ENCODE data around the gene ADSL. TPM values are rescaled to one million over a fixed set of nuclear protein-coding genes. Genes with fewer than 3 reads are reported as not detected.

ADSL gene
- total and polyA plus RNA-seq, 5 donors from 2014 or later = 66.5 to 134 (median 128) TPM

- Mint-ChIP-seq H3K27me3 (no peaks in the 10 kb centered on the region), H3K4me3 (peak overlapping the region in 2 of 4 donors; percentile 16 to 20), H3K27ac (peak overlapping the region; percentile 56 to 89 (median 78)), H3K36me3 (peaks cover 18% of the 10 kb centered on the region), H3K9me3 (no peaks in the 10 kb centered on the region), H3K4me1 (peaks cover 23 to 66% (median 48%) of the 10 kb centered on the region in 4 donors)
- peak; percentile 62 to 63 for ATAC-seq (ENCODE audit: low read depth in 2 of 2)
- Histone ChIP-seq H3K9me3 (ENCODE audit: control insufficient read depth in 2 of 2, low read length in 2 of 2) (no peaks in the 10 kb centered on the region), H3K27me3 (ENCODE audit: control insufficient read depth, insufficient read depth, low read length) (no peaks in the 10 kb centered on the region), H3K4me3 (ENCODE audit: low read depth, low read length) (no peak overlapping the region), H3K36me3 (ENCODE audit: control insufficient read depth, insufficient read depth, low read length) (peaks cover 52% of the 10 kb centered on the region), H3K4me1 (ENCODE audit: control insufficient read depth, insufficient read depth, low read length, poor library complexity, severe bottlenecking) (peaks cover 11% of the 10 kb centered on the region), H3K27ac (ENCODE audit: insufficient read depth, low read length, poor library complexity, severe bottlenecking) (peak overlapping the region; percentile 27)
- peak in 2 of 3 donors; percentile 66 to 84 for DNase-seq
These were observed 90.5 kb downstream of the ADSL start for GRCh38 chr22:40436505-40437431.

Other genes starting within 250 kb of the ADSL start
- 144 TPM for gene TNRC6B, start 168.6 kb upstream of the ADSL start, total RNA-seq
- 10 to 100 TPM; 50.6 to 79.7 (median 65.1) TPM for gene TNRC6B, start 168.6 kb upstream of the ADSL start, polyA plus RNA-seq
- 83.3 TPM for gene SGSM3, start 24.1 kb downstream of the ADSL start, total RNA-seq
- 10 to 100 TPM; 26.8 to 35.6 (median 31.1) TPM for gene SGSM3, start 24.1 kb downstream of the ADSL start, polyA plus RNA-seq